Endothelial cell of umbilical vein (primary cell): Measurements from ENCODE around the gene XPNPEP1.

Experiments
- CTCF ChIP-seq, 2 donors: IDR thresholded peaks; 1 replicate in 1 of 2; 2 replicates in 1 of 2; pipeline ENCODE4 v1.5.1; 2011; ENCODE audit warnings: low read length in 2 of 2, mild to moderate bottlenecking in 2 of 2, moderate library complexity in 2 of 2, control low read depth in 1 of 2, inconsistent platforms in 1 of 2, low read depth in 1 of 2; ENCODE audit not compliant: insufficient read depth in 1 of 2; ENCODE audit errors: extremely low read depth in 1 of 2
- EZH2 ChIP-seq: IDR thresholded peaks from 2 replicates; pipeline ENCODE4 v1.6.1; 2012; ENCODE audit warnings: borderline replicate concordance, low read depth, mild to moderate bottlenecking, moderate library complexity, low read length, inconsistent platforms; ENCODE audit not compliant: severe bottlenecking
- JUN ChIP-seq: IDR thresholded peaks from 2 replicates; pipeline ENCODE4 v1.6.1; 2011; ENCODE audit warnings: borderline replicate concordance, low read depth; ENCODE audit not compliant: insufficient read length, insufficient read depth
- MAX ChIP-seq: IDR thresholded peaks from 2 replicates; pipeline ENCODE4 v1.6.1; 2011; ENCODE audit not compliant: insufficient read depth, insufficient read length
- MYC ChIP-seq: IDR thresholded peaks from one replicate; pipeline ENCODE4 v1.6.1; 2011; ENCODE audit warnings: mild to moderate bottlenecking, low read depth, low read length
- POLR2A ChIP-seq: IDR thresholded peaks from 2 replicates; pipeline ENCODE4 v1.6.1; 2012; ENCODE audit warnings: low read depth, mild to moderate bottlenecking, control low read depth, low read length
- POLR2AphosphoS5 ChIP-seq: IDR thresholded peaks from 2 replicates; pipeline ENCODE4 v1.6.1; 2012; ENCODE audit warnings: low read depth, mild to moderate bottlenecking, control low read depth, low read length, moderate library complexity; ENCODE audit not compliant: insufficient read depth

GRCh38 chr10:109875151-109875568 is 48.2 kb downstream of the XPNPEP1 start:
- TF ChIP-seq CTCF (IDR thresholded peaks at IDR 0.05; ENCODE audit: extremely low read depth in 1 of 2, insufficient read depth in 1 of 2, low read depth in 1 of 2, low read length in 2 of 2), result no peak
- no peak for TF ChIP-seq POLR2AphosphoS5
- no peak for TF ChIP-seq EZH2
- no peak for TF ChIP-seq POLR2A
- no peak for TF ChIP-seq MAX
- TF ChIP-seq MYC, result no peak
- no peak for TF ChIP-seq JUN
